MM.1S (cell line): ENCODE data around the gene PCOLCE2.

ENCODE experiments used
- DNase-seq: peaks from one replicate; pipeline ENCODE4 v3.0.0-alpha.2; 2015
- H2AFZ ChIP-seq: fragments of 300-600 bp; sonication (generic); 2 replicates; pipeline ENCODE4 v1.6.0; 2016; ENCODE audit warnings: antibody characterized with exemption, low read length
- H3F3A ChIP-seq: fragments of 300-600 bp; sonication (generic); 2 replicates; pipeline ENCODE4 v1.6.1; 2016; ENCODE audit warnings: mild to moderate bottlenecking, antibody characterized with exemption, low read length, moderate library complexity, mixed read lengths; ENCODE audit not compliant: insufficient read depth
- H3K27ac ChIP-seq: fragments of 300-600 bp; sonication (generic); 2 replicates; pipeline ENCODE4 v1.5.1; 2016; ENCODE audit warnings: mild to moderate bottlenecking, low read length
- H3K27me3 ChIP-seq: fragments of 300-600 bp; sonication (generic); replicated peaks from 2 replicates; pipeline ENCODE4 v1.6.0; 2016; ENCODE audit warnings: low read length; ENCODE audit not compliant: insufficient read depth
- H3K36me3 ChIP-seq: fragments of 300-600 bp; sonication (generic); replicated peaks from 2 replicates; pipeline ENCODE4 v1.6.1; 2016; ENCODE audit warnings: mild to moderate bottlenecking, low read length, mixed read lengths; ENCODE audit not compliant: insufficient read depth
- H3K4me1 ChIP-seq: fragments of 300-600 bp; sonication (generic); 2 replicates; pipeline ENCODE4 v1.6.1; 2016; ENCODE audit warnings: low read length, mixed read lengths
- H3K4me2 ChIP-seq: fragments of 300-600 bp; sonication (generic); 2 replicates; pipeline ENCODE4 v1.6.0; 2016; ENCODE audit warnings: low read depth, low read length
- H3K4me3 ChIP-seq: fragments of 300-600 bp; sonication (generic); 2 replicates; pipeline ENCODE4 v1.5.1; 2016; ENCODE audit warnings: low read length, mixed read lengths
- H3K79me2 ChIP-seq: fragments of 300-600 bp; sonication (generic); 2 replicates; pipeline ENCODE4 v1.6.1; 2016; ENCODE audit warnings: mixed run types, low read length, mixed read lengths
- H3K9ac ChIP-seq: fragments of 300-600 bp; sonication (generic); 2 replicates; pipeline ENCODE4 v1.6.1; 2016; ENCODE audit warnings: low read length, mixed read lengths
- H3K9me2 ChIP-seq: fragments of 300-600 bp; sonication (generic); replicated peaks from 2 replicates; pipeline ENCODE4 v1.6.1; 2016; ENCODE audit warnings: mild to moderate bottlenecking, low read length, mixed read lengths; ENCODE audit not compliant: insufficient read depth
- H3K9me3 ChIP-seq: fragments of 300-600 bp; sonication (generic); replicated peaks from 2 replicates; pipeline ENCODE4 v1.6.1; 2016; ENCODE audit warnings: mild to moderate bottlenecking, low read length, mixed read lengths; ENCODE audit not compliant: insufficient read depth
- H4K20me1 ChIP-seq: fragments of 300-600 bp; sonication (generic); 2 replicates; pipeline ENCODE4 v1.6.1; 2016; ENCODE audit warnings: mild to moderate bottlenecking, low read length, moderate library complexity, mixed read lengths; ENCODE audit not compliant: insufficient read depth
- CTCF ChIP-seq: fragments of 300-600 bp; sonication (generic); IDR thresholded peaks from 2 replicates; pipeline ENCODE4 v1.5.1; 2016; ENCODE audit warnings: antibody characterized with exemption, low read length, mixed read lengths
- EZH2 ChIP-seq: fragments of 300-600 bp; sonication (generic); optimal IDR thresholded peaks from 2 replicates; pipeline ENCODE3; 2017; ENCODE audit warnings: low read depth, mild to moderate bottlenecking, antibody characterized with exemption, low read length, mixed read lengths
- EZH2phosphoT487 ChIP-seq: fragments of 300-600 bp; sonication (generic); IDR thresholded peaks from 2 replicates; pipeline ENCODE4 v1.6.1; 2018; ENCODE audit warnings: antibody characterized with exemption, low read length

PCOLCE2 gene

GRCh38 chr3:142796823-142797222 is 92.1 kb downstream of the PCOLCE2 start:
- no peaks in the 10 kb centered on the region for H3F3A ChIP-seq
- H3K27ac ChIP-seq = no peak overlapping the region
- no peaks in the 10 kb centered on the region for H3K27me3 ChIP-seq
- no peak for DNase-seq
- no peaks in the 10 kb centered on the region for H3K4me1 ChIP-seq
- H3K9me3 ChIP-seq = no peaks in the 10 kb centered on the region
- no peak overlapping the region for H3K9ac ChIP-seq
- TF ChIP-seq CTCF = no peak
- no peak for TF ChIP-seq EZH2
- no peak for TF ChIP-seq EZH2phosphoT487
- no peak overlapping the region for H2AFZ ChIP-seq
- H3K36me3 ChIP-seq = no peaks in the 10 kb centered on the region; the same call in 1 of the 2 replicates
- no peaks in the 10 kb centered on the region for H3K79me2 ChIP-seq
- no peak overlapping the region for H3K4me3 ChIP-seq
- H3K9me2 ChIP-seq = no peaks in the 10 kb centered on the region
- H4K20me1 ChIP-seq = no peaks in the 10 kb centered on the region
- no peak overlapping the region for H3K4me2 ChIP-seq

GRCh38 chr3:142795332-142795731 is 93.6 kb downstream of the PCOLCE2 start:
- H4K20me1 ChIP-seq = no peaks in the 10 kb centered on the region
- H3K36me3 ChIP-seq = no peaks in the 10 kb centered on the region; the same call in 1 of the 2 replicates
- H3K9me3 ChIP-seq = no peaks in the 10 kb centered on the region
- no peaks in the 10 kb centered on the region for H3K4me1 ChIP-seq
- no peaks in the 10 kb centered on the region for H3K79me2 ChIP-seq
- no peaks in the 10 kb centered on the region for H3F3A ChIP-seq
- H3K4me2 ChIP-seq = no peak overlapping the region
- H3K4me3 ChIP-seq = no peak overlapping the region
- H3K9ac ChIP-seq = no peak overlapping the region
- DNase-seq = no peak
- H2AFZ ChIP-seq = no peak overlapping the region
- no peaks in the 10 kb centered on the region for H3K27me3 ChIP-seq
- H3K27ac ChIP-seq = no peak overlapping the region
- TF ChIP-seq EZH2 = no peak
- no peak for TF ChIP-seq CTCF
- no peak for TF ChIP-seq EZH2phosphoT487
- H3K9me2 ChIP-seq = no peaks in the 10 kb centered on the region

- DNase-seq = no peak
- H3K4me3 ChIP-seq = no peak overlapping the region
- no peak for TF ChIP-seq EZH2
- no peak for TF ChIP-seq CTCF
- no peak for TF ChIP-seq EZH2phosphoT487
- H3K27me3 ChIP-seq = no peaks in the 10 kb centered on the region
- H3K4me2 ChIP-seq = no peak overlapping the region
- no peaks in the 10 kb centered on the region for H3K9me3 ChIP-seq
- no peak overlapping the region for H2AFZ ChIP-seq
- no peaks in the 10 kb centered on the region; the same call in 1 of the 2 replicates for H3K36me3 ChIP-seq
- no peaks in the 10 kb centered on the region for H3K9me2 ChIP-seq
- H3F3A ChIP-seq = no peaks in the 10 kb centered on the region
- H4K20me1 ChIP-seq = no peaks in the 10 kb centered on the region
- no peaks in the 10 kb centered on the region for H3K79me2 ChIP-seq
- no peak overlapping the region for H3K9ac ChIP-seq
- no peaks in the 10 kb centered on the region for H3K4me1 ChIP-seq
- H3K27ac ChIP-seq = no peak overlapping the region
These were observed 94.4 kb downstream of the PCOLCE2 start for GRCh38 chr3:142794508-142794907.
